IPS-NIHi11 (cell line): ENCODE measurements around the gene STARD13.

Experiments used
- DNase-seq: peaks from one replicate; pipeline ENCODE4 v3.0.0; 2012; ENCODE audit warnings: mixed read lengths, low spot score

The STARD13 gene

DNA sequence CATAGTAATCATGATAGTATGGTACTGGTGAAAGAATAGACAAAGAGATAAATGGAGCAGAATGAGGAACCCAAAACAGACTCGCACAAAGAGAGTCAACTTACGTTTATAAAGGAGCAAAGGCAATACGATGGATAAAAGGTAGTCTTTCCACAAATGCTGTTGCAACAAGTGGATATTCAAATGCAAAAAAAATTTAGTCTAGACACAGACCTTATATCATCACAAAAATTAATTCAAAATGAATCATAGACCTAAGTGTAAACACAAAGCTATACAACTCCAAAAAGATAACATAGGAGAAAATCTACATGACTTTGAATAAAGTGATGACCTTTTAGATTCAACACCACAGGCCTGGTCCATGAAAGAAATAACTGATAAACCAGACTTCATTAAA lies 137.7 kb downstream of the STARD13 start:
- no peak for DNase-seq

DNA sequence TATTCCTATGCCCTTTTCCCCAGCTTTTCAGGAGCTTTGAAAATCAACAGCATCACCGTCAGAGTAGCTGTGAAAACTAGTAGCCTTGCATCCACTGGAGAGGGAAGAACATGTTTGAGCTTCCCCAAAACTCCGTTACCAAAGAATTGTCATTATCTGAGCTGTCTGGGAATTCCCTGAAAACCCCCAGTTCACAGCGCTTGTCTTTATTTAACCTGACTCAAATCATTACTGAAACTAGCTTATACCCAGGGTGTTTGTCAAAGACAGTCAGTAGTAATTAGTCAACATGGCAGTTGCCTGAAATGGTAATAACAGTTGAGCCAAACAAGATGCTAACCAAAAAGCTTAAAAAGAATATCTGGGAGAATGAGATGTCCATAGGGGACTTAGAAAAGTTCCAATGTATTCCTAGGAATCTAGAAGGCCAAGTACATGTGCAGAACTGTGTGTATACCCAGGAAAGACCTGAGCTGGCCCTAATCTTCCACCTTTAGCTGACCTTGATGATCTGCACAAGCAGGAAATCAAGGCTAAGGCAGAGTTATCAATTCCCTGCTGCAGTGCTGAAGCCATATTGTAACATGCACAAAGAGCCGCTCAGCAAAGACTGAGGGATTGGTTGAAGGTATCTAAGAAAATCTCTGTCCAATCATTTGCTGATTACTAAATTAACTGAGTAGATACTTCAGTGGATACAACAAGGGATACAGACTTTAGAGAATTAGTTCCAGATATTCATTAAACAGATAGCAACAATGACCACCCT lies 138.5 kb downstream of the STARD13 start:
- no peak for DNase-seq

DNA sequence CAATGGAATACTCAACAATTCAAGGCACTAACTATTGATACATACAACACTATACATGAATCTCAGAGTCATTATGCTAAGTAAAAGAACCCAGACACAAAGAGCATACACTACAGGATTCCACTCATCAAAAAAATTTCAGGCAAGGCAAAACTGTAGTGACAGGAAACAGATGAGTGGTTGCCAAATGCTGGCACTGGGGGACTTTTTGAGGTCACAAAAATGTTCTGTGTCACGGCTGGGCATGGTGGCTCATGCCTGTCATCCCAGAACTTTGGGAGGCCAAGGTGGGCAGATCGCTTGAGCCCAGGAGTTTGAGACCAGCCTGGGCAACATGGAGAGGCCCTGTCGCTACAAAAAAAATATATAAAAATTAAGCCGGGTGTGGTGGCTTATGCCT lies 139.9 kb downstream of the STARD13 start:
- no peak for DNase-seq

GRCh38 chr13:33144358-33144784 lies 141.2 kb downstream of the STARD13 start:
- no peak for DNase-seq

GRCh38 chr13:33139780-33140535 lies 145.6 kb downstream of the STARD13 start:
- no peak for DNase-seq

GRCh38 chr13:33139184-33139583 lies 146.4 kb downstream of the STARD13 start:
- no peak for DNase-seq

- DNase-seq, result no peak
These were observed 147.1 kb downstream of the STARD13 start for GRCh38 chr13:33138441-33138840.

- no peak for DNase-seq
These were observed 147.8 kb downstream of the STARD13 start for GRCh38 chr13:33137721-33138120.

DNA sequence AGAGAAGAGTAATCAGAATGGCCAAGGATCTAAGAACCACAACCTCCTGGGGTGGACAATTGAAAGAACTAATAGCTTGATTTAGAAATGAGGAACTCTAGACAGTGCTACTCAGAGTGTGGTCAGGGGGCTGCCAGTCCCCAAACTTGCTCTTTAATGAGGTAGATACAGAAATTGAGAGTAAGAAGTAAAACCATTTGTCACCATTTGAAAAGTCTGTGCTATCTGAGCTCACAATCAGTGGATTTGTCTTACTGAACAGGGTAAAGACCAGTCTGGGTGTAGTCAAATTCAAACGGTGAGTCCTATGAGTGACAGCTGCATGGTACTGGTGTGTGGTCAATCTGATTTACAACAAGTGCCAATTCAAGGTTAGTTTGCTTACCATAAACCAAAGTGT lies 150.5 kb downstream of the STARD13 start:
- DNase-seq, result no peak

- DNase-seq, result no peak
These were observed 151.3 kb downstream of the STARD13 start for GRCh38 chr13:33134213-33134612.

- DNase-seq, result no peak
These were observed 152.7 kb downstream of the STARD13 start for GRCh38 chr13:33132644-33133440.

DNA sequence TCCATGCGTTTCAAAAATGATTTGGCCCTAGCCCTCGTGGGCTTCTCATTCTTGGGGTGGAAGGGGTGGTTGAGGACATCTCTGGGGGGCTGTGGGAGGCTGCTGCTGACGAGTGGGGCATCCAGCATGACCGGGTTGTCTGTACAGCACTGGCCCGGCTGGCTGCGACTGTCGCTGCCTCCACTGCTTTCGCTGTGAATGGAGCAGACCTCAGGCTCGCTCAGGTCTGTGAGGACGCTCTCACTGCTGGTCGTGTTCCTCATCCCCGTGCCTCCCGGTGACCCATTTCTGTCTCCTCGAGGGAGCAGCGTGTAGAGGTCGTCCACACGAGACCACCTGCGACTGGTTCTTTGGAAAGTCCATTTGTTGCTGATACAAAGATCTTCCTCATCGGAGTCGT lies 155.7 kb downstream of the STARD13 start:
- DNase-seq, result no peak

GRCh38 chr13:33129094-33129832 lies 156.3 kb downstream of the STARD13 start:
- DNase-seq, result no peak

DNA sequence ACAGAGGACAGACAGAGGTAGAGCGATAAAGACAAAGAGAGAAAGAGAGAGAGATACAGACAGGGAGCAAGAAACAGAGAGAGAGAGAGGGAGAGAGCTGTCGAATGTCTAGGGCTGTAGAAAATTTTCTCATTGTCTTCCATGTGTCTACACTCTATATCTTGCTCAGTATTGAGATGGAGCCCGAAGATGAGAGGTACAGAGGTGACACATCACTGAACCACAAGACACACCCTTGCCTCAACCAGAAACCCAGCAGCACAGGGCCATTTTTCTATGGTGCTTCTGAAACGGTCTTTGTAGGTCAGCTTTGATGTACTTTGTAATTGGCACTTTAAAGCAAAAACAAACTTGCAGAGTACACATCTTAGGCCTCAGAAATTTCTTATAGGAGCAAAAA lies 157.4 kb downstream of the STARD13 start:
- DNase-seq, result no peak

DNA sequence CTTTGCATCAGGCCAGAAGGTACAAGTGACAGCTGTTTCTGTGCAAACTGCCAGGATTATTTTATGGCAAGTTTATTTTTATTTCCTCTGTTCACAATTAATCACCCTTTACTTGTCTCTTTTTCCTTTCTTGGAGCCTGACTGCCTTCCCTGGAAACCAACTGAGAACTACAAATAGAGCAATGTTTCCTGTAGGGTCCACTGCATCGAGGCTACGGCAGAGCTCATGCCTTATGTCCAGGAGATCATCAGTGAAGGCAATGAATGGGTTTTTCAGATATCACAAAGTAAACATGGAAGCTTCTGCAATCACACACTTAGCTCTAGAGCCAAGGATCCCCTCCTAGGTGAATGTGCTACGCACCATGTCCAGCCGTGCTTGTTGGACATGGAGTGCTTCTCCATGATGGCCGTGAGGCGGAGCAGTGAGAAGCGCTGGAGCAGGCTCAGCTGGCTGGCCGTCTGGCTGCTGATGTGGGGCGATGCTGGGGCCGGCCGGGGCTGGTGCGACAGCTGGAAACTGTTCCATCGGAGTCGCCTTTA lies 158.5 kb downstream of the STARD13 start:
- no peak for DNase-seq

- peak; percentile 54 for DNase-seq
These were observed 159.6 kb downstream of the STARD13 start for GRCh38 chr13:33125821-33126570.

GRCh38 chr13:33123066-33123859 lies 162.3 kb downstream of the STARD13 start:
- no peak for DNase-seq

- no peak for DNase-seq
These were observed 165.6 kb downstream of the STARD13 start for GRCh38 chr13:33119856-33120543.

DNA sequence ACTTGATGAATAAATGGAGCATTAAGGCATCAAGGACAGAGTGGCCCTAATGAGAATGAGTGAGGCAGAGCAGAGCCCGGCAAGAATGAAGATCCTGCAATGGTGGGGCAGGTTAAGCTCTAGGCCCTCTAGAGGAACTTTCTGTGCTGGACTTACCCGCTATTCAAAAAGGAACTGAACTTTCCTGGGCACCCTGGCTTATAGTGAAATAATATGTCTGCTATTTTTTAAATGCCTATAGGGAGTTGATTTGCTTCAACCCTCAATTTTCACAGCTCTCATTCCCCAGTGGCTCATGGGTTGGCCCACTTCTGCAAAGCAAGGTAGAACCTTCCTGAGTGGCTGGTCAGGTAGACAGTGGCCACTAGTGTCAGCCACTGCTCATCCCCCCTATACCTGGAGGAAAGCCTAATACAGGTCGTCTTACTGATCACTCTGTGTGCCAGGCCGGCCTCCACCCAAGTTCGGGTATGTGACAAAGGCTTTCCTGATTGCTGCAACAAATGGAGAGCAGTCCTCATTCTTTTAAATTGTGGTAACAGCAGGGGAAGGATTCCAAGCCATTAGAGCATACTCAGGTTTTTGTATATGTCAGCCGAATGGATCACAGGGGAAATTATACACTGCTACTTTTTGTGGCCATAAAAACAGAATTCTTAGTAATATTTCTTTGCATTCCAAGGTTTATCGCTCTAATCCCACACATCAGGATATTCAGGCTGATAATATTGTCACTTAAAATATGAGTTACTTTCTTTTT lies 166.4 kb downstream of the STARD13 start:
- no peak for DNase-seq
